GM21619 (cell line): Measurements from ENCODE around the gene GCLC.
A peak's percentile ranks its signal among the peaks of the same experiment; 100 is the strongest.
"Not testable (repeated sequence)": the region's sequence is repeated elsewhere in the genome, so short reads cannot be mapped to it uniquely, and the experiment has no call there.

Source experiments
- ATAC-seq: cut with Tn5 transposase; IDR thresholded peaks from one replicate; pipeline ENCODE4 v1.9.1; 2021; ENCODE audit not compliant: unreplicated experiment

Gene GCLC

DNA sequence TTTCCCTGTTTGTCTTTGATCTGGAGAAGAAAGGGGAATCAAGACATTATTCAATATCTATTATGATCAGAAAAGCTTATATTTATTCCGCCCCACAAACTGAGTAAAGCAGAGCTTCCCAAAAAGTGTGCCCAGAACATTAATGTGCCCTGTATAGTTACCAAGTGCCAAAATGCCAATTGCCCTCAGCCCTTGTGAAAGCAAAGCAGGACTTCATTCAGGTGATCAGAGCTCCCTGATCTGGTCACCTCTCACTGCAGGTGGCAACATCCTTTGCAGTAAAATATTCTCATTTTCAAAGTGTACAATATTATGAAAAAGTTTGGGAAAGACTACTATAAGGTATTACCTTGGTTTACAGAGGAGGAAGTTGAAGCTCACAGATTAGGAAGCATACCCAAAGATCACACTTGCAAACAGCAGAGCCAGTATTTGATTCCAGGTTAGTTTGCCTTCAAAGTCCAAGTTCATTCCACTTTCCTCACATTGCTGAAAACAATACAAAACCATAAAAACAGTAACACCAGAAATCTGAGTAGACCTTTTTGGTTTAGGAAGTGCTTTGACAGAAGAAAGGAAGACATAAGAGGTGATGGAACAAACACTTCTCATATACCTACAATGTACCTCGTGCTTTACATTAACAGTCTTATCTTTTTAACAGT lies 19.6 kb upstream of the GCLC start:
- no peak for ATAC-seq

- no peak for ATAC-seq
These were observed 12.2 kb upstream of the GCLC start for GRCh38 chr6:53556986-53557715.

GRCh38 chr6:53553600-53553999 lies 8.7 kb upstream of the GCLC start:
- not testable (repeated sequence) for ATAC-seq

GRCh38 chr6:53551681-53552080 lies 6.8 kb upstream of the GCLC start:
- not testable (repeated sequence) for ATAC-seq

DNA sequence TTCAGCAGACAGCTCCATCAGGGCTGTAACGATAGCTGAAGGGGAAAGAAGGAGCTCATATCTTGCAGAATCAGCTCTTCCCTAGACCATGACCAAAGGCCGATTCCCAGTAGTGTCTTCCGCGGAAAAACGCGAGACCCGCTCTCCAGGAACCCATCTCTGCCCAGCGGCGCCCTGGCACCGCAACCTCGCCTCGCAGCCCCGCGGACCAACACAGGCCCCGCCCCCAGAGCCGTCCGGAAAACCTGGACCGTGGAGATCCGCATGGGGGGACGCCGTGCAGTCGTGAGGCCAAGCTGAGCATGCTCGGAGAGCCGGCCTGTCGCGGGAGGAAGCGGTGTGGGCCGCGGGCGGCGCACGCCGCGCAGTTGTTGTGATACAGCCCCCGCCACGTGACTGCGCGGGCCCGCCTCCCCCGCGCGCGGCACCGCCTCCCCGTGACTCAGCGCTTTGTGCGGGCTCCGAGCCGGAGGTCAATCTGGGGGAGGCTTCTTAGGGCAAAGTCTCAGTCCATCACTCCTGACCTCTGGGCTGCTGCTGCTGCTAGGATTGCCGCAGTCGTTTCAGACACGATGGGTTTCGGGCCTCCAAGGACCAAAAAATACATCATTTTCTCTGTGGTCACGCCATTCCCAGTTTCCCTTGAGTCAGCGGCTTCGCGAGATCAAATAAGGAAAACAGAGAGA lies 3.1 kb upstream of the GCLC start:
- peak; percentile 67 for ATAC-seq

GRCh38 chr6:53547166-53547810 lies 2.4 kb upstream of the GCLC start:
- ATAC-seq: peak; percentile 5

- ATAC-seq: no peak
These were observed 1.4 kb upstream of the GCLC start for GRCh38 chr6:53546281-53546680.

DNA sequence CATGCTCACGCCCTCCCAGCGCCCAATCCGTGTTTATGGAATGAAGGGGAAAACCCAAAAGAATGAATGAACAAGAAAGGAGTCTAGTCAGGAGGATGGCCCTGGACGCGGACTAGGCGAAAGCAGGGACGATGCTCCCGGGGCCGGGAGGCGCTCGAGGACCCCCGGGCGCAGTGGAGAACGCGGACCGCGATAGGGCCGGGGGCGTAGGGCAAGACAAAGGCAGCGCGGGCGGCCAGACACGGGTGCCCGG lies 758 bp downstream of the GCLC start:
- no peak for ATAC-seq

DNA sequence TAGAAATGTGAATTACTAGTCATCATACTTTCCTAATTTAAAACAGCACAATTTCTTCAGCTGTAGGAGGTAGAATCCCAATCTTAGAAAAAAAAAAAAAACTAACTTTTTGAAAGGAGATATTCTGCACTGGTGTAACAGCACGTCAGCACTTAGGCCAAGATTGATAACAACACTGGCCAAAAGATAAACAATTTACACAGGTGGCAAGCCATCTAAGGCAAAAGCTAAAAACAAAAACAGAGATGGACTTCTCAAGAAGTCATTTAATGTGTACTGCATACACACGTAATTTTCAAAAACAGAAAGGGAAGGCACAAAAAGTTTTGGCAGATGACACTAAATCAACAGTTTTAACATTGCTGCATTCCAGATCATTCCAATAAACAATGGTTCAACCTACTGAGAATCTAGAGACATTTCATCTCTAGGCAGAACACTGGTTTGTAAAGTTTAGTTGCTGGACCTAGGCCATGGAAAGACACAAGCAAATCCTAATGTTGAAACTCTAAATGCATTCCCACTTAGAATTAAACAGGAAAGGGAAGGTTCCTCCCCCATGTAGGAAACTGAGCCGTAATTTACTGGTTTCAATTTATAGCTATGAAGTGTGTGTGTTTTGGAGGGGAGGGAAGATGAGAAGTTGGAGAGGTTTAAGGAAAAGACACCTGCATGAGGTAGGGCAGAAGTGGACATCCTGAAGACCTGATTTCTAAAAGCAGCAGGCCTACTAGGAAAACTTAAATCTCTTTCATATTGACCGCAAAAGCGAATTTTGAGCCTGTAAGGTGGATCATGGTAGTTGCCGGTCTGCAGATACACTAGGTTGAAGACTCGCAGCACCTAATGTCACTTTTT lies 1.3 kb downstream of the GCLC start:
- ATAC-seq: no peak

DNA sequence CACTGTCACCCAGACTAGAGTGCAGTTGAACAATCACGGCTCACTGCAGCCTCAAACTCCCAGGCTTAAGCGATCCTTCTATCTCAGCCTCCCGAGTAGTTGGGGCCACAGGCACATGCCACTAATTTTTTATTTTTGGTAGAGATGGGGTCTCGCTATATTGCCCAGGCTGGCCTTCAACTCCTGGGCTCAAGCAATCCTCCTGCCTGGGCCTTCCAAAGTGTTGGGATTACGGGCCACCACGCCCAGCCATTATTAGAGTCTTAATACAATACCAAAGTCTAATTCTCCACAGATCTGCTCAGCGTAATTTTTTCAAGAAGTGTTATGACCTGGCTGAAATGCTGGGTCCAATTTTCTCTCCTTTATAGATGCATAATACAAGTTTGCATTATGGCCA lies 3.0 kb downstream of the GCLC start:
- no peak for ATAC-seq

DNA sequence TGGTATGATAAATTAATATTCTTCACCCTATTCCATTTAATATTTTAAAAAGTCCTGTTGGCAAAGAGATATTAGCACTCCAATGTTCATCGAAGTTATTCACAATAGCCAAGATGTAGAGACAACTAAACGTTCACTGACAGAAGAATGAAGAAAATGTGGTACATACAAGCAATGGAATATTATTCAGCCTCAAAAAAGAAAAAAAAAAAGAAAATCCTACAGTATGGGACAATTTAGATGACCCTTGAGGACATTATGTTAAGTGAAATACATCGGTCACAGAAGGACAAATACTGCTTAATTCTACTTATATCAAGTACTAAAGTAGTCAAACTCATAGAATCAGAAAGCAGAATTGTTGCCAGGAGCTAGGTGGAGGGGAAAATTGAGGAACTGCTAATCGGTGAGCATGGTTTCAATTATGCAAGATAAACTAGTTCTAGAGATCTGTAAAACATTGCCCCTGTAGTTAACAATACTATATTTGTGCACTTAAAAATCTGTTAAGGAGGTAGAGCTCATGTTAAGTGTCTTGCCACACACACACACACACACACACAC lies 4.7 kb downstream of the GCLC start:
- ATAC-seq: no peak

DNA sequence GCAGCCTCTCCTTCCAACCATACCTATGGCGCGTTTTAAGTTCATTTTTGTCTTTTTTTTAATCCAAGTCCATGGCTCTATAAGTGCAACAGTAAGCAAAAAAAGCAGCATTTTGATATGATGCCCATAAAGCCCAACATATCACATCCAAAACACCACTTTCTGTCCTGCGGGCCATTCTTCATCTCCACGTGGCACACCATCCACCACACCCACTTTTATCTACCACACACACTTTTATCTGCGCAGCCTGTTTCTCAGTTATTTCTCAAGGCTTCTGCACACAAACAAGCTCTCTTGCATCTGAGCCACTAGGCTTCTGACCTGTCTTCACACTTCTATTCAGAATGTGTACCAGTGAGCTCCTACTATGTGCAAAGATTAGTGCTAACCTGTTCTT lies 5.3 kb downstream of the GCLC start:
- ATAC-seq: no peak

DNA sequence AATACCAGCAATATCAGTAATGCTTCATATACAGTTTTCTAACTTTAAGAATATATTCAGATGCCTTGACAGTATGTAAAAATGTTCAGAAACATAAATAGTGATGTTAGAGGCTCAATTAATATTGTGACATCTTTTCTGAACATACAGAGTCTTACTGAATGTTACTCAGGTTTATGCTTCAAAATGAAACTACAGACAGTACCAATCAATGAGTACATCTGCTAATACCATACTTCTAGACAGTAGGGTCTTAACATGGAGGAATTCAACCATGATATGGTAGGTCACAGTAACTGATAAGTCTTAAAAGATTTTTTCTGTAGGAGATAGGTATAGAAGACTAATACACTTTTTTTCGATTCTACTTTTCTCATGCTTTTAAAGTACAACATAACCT lies 8.3 kb downstream of the GCLC start:
- no peak for ATAC-seq

DNA sequence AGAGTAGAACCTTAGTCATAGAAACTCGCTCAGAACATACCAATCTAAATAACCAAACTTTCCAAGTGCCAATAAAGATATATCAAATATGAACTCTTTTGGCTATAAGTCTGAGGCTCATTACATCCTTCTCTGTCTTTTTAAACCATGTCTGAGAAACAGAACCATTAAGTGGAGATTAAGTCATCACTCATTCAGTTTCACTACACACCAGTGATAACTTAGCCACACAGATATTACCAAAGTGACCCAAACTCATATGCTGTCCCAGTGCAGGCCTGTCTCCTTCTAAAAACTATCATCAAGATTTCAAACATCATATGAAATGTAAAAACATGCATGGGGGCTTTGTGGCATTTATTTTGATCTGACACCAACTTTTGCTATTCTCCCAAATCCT lies 12.0 kb downstream of the GCLC start:
- ATAC-seq: no peak

GRCh38 chr6:53532061-53532797 lies 12.7 kb downstream of the GCLC start:
- no peak for ATAC-seq

DNA sequence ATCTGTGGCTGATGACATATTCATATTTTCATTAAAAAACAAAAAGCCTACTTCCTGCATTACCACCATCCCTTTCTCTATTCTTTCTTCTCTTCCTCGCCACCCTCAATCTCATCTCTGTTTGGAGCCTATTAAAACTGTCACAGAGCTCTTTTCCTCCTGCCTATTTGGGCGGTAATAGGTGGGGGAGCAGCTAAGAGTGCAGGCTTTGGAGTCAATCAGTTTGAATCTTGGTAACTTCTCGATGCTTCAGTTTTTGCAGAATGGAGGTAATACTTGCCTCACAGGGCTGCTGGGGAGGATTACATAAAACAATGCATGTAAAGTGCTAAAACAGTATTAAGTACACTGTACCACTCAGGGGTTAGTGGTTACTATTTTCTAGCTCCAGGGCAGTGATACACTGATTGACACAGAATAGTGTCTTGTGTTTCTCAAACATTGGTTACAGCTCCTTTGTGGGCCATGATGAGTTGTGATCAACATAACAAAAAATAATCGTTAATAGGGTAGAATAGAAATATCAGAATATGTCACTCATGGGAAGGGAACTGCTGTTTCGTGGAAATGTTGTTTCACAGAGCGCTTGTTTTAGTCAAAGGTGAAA lies 14.0 kb downstream of the GCLC start:
- ATAC-seq: no peak

DNA sequence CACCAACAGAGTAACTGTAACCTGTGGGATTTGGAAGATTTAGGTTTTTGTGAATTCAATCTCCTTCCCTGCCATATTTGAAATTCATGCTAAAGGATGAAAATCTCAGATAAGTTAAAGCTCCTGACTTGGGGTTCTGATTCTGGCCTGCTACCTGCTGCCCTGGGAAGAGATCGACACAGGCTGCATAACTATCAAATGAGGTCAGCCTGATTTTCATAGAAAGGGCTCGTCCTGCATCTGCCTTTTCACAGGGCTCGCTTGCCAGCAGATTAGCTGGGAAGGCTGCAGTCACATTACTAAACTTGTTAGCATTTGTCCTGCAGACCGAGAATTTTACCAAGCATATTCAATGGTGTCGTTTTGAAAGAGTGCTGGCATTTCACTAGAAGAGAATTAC lies 14.6 kb downstream of the GCLC start:
- no peak for ATAC-seq

GRCh38 chr6:53529324-53530036 lies 15.4 kb downstream of the GCLC start:
- ATAC-seq: no peak

GRCh38 chr6:53528107-53528506 lies 16.8 kb downstream of the GCLC start:
- no peak for ATAC-seq
